DMS53 treated with DMSO at 0.1 percent for 48 hours (cell line): ENCODE results near the gene AHCY.
"Not testable (repeated sequence)": the region's sequence is repeated elsewhere in the genome, so short reads cannot be mapped to it uniquely, and the experiment has no call there.

Experiments used
- DNase-seq: peaks from one replicate; lab custom pipeline; 2025; ENCODE audit not compliant: unreplicated experiment; lab: John Stamatoyannopoulos, UW

Gene AHCY

DNA sequence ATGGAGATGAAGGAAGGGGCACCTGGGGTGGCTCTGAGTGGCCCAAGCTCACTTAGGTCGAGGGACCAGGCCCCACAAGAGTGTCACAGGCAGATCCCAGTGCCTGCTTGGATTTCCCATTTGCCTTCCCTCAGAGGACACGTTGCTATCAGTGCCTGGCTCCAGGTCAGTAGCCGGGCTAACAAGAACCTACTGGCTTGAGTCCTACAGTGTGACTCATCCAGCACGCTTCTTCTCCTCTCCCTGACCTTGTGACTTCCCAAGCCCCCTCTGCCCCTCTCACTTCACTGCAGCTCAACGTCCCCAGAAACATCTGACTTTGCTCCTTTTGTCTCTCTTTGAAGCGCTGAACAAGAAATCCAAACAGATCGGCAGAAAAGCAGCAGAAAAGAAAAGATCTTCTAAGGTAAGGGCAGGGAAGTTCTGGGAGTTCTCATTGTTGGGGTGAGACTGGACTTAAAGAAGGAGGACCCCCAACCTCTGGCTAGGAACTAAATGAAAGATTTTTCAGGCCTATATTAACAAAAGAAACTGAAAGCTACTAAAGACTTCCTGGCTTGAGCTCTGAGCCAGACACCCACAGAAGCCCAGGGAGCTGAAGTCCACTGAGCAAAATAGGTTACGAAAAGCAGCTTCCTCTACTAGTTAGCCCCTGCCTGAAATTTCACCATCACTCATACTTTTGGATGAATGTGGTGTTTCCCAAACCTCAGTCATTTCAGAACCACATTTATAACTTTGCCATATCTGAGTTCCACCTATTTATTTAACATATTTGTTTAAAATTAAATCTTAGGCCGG is 40.5 kb downstream of the AHCY start:
- DNase-seq, result no peak

DNA sequence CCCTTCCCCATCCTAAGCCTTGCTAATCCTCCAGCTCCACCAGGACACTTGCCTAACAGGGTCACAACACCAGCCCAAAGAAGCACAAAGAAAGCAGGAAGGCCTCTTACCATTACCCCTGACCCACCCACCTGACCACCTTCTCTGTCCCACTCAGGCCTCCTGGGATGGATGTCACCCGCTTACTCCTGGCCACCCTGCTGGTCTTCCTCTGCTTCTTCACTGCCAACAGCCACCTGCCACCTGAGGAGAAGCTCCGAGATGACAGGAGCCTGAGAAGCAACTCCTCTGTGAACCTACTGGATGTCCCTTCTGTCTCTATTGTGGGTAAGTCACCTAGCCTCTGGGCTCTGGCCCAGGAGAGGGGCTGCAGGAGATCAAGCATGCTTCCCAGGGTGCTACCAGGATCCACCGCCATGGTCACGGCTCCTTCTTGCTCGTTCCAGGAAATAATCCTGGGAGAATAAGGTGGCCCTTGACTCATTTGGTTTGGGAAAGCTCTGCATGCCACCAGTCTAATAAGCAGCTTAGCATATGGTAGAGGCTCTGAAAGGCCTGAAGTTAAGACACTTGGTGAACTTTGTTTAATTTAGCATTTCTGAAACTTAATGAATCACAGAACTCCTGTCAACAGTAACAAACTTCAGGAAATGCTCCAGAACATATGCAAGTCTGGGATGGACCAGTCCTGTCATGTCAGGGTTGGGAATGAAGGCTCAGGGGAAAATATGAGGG is 42.8 kb downstream of the AHCY start:
- DNase-seq, result no peak

DNA sequence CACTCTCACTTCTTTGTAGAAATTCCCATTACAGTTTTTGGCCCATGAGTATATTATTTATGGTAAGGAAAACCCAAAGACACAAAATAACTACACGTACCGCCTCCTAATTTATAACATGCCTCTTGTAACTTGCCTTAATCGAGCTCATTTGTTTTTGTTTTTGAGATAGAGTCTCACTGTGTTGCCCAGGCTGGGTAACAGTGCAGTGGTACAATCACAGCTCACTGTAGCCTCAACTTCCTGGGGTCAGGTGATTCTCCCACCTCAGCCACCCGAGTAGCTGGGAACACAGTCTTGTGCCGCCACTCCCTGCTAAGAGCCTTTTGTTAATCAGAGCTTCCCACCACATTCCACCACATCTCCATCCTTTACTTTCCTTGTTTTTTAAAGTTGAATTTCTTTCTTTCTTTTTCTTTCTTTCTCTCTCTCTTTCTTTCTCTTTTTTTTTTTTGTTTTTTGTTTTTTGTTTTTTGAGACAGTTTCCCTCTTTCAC is 46.5 kb downstream of the AHCY start:
- no peak for DNase-seq

DNA sequence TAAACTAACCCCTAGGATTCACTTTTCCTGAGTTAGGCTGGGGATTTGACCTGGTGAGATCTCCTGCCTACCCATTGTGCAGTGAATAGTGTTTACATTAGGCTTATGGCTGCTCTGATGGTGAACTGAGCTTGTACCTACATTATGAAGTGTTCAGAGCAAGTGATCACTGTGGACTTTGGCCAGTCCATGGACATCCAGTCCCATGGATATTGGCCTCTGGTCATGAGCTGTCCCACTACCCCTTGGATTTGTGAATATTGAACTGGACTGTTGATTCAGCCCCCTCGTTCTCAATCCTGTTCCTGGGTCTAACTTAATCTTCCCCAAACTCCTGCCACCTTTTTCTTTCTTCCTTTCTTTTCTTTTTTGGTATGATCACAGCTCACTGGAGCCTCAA is 48.2 kb downstream of the AHCY start:
- peak; percentile 57 for DNase-seq

DNA sequence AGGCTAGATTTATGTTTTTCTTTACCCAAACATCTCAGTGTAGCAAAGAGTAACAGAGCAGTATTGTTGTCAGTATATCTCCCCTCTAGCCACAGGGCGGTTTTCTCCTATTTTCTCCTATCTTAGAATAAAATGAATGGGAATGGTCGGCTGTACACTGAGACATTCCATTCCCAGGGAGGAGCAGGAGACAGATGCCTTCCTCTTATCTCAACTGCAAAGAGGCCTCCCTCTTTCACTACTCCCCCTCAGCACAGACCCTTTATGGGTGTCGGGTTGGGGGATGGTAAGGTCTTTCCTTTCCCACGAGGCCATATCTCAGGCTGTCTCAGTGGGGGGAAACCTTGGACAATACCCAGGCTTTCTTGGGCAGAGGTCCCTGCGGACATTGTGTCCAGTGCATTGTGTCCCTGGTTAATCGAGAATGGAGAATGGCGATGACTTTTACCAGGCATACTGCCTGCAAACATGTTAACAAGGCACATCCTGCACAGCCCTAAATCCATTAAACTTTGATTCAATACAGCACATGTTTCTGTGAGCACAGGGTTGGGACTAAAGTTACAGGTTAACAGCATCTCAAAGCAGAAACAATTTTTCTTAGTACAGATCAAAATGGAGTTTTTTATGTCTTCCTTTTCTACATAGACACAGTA is 50.6 kb downstream of the AHCY start:
- DNase-seq, result not testable (repeated sequence)

DNA sequence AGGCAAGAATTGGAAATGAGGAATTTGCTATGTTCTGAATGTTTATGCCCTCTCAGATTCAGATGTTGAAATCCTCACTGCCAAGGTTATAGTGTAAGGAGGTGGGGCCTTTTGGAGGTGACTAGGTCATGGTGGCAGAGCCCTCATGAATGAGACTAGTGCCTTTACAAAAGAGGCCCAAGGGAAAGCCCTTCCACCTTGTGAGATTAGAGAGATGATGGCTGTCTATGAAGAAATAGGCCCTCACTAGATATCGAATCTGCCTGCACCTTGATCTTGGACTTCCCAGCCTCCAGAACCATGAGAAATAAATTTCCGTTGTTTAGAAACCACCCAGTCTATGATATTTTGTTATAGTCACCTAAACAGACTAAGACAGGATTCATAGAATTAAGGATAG is 51.5 kb downstream of the AHCY start:
- no peak for DNase-seq

DNA sequence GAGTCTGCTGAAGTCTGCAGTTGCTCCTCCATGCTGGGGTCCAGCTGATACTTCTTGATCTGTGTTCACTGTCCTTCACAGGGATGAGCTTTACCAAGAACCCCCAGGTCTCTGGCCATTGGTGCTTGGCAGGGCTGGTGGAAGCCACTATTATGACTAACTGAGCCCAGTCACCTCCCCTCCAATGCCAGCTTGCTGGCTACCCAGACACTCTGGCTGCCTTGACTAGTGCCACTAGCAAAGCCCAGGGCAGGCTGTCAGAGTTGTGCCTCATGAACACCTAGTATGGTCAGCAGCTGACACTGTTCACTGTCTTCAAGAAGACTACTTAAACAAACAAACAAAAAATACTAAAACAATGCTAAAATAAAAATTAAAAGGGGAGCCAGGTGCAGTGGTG is 53.1 kb downstream of the AHCY start:
- no peak for DNase-seq

DNA sequence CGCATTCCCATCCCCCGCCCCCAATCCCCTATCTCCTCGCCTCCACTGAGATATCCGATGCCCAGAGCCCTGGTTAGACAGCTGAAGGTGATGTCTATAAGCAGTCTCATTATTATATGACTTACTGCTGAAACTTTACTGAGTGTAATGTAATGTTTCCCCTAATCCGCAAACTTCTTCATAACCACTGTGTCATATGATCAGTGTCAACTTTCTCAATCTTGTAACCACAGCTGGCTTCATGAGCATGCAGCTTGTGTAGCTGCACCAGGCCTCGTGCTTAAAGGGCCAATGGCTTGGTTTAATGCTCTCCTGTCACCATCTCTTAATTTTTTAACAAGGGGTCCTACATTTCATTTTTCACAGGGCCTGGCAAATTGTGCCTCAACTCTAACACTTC is 53.9 kb downstream of the AHCY start:
- no peak for DNase-seq

DNA sequence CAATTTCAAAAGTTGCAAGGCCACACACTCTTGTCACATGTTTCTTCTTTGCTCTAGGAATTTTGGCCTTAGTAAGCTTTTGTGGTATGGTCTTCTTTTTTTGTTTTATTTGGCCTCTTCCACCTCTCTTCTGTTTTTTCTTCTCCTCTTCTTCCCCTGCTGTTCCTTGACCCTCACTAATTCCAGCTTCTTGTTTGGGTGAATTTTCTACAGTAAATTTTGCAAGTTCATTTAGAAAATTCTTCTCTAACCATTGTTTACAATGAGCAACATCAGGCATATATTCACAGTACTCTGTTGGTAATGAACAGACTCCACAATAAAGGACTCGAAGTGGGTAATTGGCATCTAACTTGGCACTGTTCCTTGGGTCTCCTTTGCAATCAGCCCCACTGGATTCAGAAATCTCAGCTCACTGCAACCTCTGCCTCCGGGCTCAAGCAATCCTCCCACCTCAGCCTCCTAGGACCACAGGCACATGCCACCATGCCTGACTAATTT is 57.0 kb downstream of the AHCY start:
- no peak for DNase-seq

DNA sequence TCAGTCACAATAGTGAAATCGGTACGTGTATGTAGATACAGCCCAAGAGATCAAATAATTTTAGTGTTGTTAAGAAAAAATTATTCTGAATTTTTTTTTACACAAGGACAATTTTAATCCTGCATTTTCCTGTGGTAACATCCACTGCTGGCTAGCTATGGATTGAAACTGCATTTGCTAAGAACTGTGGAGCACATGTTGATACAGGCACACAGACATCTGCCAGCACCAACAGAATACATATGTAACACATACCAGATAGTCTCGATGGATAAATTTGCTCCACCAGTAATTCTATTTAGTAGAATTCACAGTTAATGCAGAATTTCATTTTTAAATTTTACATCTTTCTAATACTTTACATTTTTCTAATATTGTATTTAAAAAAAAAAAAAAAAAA is 59.8 kb downstream of the AHCY start:
- no peak for DNase-seq

DNA sequence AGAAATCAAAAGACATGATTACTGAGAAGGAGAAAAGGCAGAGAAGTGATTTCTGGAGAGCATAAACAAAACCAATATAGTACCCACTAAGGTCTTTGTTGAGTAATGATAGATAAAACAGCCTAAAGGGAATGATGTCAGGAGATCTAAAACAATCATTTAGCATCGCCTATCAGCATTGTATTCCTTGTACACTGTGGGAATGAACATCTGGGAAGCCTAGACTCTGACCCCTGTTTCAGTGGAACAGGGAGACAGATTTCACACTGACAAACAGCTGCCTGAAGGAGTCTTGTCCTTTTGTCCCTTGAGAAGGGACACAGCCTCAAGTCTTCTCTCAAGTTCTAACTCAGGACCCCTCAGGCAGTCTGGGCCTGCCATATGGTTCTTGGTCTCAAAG is 60.3 kb downstream of the AHCY start:
- no peak for DNase-seq

DNA sequence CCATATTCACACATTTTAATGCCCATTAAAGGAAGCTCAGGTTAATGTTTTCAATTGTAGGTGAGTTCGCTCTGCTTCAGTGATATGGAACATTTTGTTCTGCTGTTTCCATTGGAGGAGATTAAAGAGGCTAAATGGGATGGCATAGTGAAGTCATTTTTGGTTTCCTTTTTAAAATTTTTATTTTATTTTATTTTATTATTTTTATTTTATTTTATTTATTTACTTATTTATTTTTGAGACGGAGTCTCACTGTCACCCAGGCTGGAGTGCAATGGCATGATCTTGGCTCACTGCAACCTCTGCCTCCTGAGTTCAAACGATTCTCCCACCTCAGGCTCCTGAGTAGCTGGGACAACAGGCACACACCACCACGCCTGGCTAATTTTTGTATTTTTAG is 61.1 kb downstream of the AHCY start:
- DNase-seq, result not testable (repeated sequence)

DNA sequence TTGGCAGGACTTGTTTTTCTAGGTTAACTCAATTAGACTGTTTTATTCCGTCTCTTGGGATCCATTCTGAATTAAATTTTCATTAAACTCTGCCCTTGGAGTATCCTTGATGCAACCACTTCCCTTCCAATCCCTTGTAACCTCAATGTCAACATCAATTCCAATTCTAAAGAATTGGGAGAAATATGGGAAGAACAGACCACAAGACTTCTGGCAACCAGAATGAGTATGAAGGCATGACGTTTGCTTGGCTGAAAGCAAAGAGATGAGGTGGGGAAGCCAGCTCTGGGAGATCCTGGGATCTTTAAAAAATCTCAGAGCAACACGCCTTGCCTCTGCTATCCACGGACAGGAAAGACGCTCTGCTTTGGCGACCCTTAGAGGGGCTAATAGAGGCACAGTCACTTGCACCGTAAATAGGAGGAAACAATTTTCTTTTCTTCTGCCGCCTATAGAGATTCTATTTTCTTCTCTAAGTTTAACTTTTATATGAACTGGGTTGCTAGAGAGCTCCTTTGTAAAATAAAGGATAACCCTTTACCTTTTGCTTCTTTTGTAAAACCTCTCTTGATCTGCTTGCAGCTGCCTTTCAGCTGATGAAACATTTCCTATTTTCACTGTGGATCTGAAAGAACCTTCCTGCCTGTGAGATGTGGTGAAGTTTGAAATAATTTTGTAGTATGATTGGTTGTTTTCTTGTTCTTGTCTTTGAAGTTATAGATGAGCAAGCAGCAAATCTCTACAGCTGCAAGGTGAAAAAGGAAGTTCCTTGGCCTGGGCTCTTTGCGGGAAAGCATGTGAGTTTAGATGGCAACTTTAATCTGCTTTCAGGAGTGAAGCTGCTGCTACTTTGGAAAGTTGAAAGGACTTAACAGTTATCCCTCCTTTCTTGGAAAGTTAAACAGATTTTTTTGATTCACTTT is 62.2 kb downstream of the AHCY start, which contains the start of gene ASIP:
Gene ASIP (plus strand): TSS at position 731 of the 923 bp plus-strand sequence. CDS start 18,952 bp downstream, outside the sequence.
- DNase-seq, result no peak

DNA sequence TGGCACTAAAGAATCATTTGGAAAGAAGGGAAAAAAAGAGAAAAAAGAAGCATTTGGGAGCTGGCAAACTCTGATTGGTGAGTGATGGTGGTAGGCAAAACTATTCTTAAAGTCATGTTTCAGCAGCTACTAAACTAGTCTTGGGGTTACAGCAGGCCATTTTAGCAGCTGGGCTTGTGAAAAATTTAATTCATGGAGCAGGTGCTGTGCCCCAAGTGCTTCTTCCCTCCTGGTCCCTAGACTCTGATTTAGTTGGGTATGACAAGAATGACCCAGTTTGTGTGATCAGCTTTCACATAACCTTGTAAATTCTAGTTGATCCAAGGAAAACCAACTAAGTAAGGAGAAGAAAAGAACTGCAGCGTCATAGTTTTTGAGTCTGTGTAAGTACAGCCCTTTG is 63.0 kb downstream of the AHCY start:
- no peak for DNase-seq

DNA sequence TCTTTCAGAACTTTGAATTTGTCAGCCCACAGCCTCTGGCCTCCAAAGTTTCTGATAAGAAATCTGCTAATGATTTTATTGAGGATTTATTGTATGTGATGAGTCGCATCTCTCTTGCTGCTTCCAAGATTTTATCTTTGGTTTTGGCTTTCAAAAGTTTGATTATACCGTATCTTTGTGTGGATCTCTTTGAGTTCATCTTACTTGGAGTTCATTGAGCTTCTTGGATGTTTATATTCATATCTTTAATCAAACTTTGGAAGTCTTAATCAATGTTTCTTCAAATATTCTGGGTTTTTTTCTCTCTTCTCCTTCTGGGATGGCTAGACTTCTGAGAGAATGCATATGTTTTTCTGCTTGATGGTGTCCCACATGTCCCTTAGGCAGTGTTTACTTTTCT is 65.2 kb downstream of the AHCY start:
- DNase-seq, result no peak

DNA sequence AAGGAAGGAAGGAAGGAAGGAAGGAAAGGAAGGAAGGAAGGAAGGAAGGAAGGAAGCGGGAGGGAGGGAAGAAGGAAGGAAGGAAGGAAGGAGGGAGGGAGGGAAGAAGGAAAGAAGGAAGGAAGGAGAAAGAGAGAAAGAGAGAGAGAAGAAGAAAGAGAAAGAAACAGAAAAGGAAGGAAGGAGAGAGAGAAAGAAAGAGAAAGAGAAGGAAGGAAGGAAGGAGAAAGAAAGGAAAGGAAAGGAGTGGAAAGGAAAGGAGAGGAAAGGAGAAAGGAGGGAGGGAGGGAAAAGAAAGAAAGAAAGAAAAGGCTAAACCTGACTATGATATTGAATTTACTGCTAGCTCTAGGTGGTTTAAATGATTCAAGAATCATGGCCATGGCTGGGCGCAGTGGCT is 67.3 kb downstream of the AHCY start:
- DNase-seq, result no peak

DNA sequence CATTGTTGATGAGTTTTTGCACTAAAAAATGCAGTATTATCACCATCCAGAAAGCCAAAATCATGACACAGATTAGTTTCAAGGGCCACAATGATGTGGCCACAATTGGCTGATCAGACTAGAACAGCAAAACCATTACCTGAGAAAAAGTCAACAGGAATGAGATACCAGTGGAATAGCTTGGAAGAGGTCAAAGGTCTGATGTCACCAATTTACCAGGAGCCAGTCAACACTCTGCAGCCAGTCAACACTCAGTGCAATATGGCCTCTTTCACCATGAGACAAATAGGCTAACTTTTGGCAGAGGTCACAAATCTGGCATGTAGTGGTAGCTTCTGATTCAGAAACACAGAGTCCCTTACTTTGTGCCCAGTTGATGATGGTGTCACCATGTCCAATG is 69.5 kb downstream of the AHCY start:
- DNase-seq, result no peak

DNA sequence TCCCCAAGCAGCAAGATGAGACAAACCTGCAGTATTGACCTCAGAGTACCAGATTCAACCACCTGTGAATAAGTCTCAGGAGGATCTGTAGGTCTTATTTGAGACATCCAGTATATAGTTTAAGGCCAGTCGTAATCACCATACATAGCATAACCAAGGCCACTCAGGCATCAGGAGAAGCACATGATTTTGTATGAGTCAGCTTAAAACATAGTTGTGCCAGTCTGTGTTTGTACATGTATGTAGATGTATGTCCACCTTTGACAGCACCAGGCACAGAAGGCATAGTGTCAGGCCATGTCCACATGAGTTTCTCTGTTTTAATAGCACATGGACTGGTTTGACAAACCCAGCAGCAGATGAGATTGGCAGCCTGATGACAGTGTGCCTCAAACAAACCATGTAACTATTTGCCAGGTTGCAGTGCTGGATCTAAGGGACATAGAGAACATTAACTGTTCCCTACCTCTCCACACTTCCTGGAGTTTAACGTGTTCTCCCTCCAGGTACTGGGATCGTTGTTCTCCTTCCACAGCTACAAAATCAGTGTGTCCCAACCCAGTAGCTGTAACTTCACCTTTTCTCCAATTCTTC is 70.6 kb downstream of the AHCY start:
- DNase-seq, result no peak

DNA sequence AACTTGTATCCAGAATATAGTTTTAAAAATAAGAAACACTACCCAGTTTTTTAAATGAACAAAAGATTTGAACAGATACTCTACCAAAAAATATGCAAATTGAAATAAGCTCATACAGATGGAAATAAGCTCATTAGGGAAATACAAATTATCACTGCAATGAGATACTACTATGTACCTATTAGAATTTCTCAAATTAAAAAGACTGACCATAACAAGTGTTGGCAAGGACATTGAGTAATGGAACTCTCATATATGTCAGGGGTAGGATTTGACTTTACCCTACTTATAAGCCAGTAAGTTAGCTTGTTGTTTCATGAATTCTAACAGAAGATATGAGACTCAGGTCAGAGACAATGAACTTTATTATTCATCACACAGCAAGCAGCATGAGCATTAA is 71.5 kb downstream of the AHCY start:
- DNase-seq, result no peak
